Superior temporal gyrus (tissue), 1 donor: Measurements from ENCODE around the gene TMEM182.

ENCODE experiments used
- DNase-seq: peaks from one replicate; pipeline ENCODE4 v3.0.0-alpha.2; 2016; ENCODE audit errors: extremely low spot score

TMEM182 gene, protein sequence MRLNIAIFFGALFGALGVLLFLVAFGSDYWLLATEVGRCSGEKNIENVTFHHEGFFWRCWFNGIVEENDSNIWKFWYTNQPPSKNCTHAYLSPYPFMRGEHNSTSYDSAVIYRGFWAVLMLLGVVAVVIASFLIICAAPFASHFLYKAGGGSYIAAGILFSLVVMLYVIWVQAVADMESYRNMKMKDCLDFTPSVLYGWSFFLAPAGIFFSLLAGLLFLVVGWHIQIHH

GRCh38 chr2:102761763-102762162 is at the start of gene TMEM182:
TMEM182 (plus strand) TSS chr2:102762031; CDS start chr2:102762218, 187 bp downstream.
- no peak for DNase-seq

- no peak for DNase-seq
Measured at GRCh38 chr2:102717308-102718018, 44.4 kb upstream of the TMEM182 start.

DNA sequence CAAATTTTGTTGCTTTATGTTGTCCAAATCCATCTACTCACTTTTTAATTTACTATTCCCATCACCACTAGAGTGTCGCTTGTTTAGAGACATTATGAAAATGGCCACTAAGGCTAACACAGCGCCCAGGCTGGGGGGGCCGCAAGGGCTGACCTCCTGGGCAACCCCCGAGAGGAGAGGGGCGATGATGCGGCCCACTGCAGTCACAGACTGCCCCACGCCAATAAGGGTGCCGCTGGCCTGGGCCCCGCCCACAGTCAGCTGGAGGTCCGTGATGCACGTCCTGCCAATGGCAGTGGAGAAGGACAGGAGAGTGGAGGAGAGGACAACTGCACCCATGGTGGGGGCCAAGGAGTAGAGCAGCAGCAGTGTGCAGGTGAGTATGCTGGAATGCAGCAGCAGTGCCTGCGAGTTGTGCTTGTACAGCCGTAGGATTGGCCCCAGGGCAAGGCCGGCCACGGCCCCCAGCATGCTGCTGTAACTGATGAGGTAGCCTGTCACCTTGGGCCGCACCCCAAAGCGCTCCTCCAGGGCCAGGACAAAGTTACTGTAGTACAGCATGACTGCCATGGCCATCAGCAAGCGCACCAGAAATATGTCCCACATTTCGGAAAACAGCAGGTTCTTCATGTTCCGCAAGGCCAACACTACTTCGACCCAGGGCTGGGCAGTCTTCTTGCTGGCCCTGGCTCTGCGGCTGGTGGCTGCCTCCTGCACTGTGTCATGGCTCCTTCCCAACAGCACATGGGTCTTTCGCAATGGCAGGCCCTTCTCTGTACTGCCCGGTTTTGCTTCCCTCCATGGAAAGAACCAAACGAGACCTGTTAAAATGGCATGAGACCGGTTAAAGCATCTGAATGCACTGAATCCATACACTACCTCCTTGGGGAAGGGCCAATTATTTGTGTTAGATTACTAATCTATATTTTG is 43.2 kb upstream of the TMEM182 start:
- DNase-seq, result no peak

GRCh38 chr2:102724016-102724490 is 37.8 kb upstream of the TMEM182 start:
- DNase-seq, result no peak

DNA sequence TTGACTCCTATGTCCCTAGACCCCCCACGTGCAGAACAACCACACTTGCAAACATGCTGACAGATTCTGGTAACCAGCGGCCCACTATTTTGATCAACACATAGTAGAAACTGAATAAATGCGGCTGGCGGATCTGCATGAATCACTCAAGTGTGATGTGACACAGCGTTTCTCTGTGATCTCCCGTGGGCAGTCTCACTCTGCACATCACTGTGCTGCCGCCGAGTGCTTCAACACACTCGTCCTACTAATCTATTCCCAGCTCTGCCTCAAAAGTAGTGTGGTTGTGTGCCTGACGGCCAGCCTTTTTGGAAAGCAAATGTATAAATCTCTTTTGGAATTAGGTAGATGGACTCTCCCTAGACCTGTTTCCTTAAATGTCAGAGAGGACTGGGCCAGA is 37.3 kb upstream of the TMEM182 start:
- peak; percentile 27 for DNase-seq

DNA sequence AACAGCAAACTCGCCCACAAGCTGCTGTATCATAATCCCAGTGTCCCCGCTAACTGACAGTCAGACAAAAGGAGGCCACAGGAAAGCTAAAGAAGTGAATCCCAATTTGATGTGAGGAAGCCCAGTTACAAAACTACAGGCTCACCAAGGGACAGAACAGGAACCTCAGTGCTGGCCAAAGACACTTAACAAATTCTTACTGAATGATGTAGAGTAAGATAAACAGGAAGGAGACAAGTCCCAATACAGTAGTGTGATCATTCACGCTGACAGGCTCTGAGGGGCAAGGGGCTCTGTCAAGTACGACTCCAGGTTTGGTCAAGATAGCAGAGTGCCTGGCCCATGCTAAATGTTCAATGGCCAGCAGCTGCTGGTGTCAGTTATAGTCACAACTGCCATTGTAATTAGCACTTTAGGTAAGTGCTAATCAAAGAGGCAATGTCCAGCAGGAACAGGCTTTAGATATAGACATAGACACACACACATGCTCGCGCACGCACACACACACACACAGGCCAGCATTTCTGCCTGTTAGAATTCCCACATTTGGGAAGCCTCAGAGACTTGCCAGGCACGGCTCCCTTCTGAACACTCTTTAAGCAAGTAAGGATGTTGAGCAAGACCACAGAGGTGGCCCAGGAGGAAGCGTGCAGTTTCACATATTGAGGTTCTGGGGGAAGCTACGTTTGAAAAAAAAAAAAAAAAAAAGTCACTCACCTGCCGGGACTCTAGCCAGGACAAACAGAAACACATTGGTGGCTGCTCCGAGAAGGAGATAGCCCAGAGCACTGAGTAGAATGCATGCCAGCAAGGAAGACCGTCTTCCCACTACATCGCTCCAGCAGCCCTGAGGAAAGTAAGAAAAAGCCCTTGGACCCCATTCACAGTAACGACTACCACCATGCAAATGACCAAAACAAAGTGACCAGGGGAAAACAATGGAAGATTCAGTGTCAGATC is 35.4 kb upstream of the TMEM182 start:
- no peak for DNase-seq

DNA sequence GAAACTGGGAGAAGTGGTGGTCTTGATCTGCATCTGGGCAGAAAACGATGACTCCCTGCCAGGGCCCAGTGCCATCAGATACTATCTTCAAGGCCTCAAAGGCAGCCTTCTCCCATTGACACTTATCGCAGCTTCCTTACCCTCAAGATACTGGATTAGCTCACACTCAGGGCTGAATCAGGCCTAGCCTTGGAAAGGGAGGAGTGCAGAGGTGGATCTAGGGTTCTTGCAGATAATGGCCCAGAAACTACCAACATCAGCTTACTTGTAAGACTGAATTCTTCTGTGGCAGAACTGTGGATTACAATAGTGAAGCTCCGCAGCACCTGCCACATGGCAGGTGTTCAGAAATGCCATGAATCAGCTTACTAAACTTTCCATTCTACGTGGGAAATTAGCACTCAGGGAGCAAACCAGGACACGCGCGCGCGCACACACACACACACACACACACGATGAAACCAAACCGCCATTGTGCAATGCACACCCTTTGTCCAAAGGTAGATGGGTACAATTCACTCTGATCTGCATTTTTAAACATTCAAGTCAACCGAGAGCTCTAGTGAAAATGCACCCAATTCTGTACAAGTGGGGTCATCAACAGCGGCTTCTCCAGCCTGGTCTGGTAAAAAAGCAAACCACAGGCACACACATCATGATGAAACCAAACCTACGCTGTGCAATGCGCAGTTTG is 26.3 kb upstream of the TMEM182 start:
- no peak for DNase-seq

DNA sequence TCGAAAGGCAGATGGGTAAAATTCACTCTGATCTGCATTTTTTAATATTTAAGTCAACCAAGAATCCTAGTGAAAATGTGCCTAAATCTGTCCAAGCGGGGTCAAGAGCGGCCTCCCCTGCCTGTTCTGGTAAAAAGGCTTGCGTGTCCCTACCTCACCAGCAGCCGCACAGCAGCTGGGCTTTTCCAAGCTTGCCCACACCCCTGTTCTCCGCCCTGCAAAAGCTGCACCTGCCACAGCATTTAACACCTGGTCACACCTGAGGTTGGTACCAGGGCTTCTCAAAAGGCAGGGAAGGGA is 25.8 kb upstream of the TMEM182 start:
- DNase-seq, result no peak

DNA sequence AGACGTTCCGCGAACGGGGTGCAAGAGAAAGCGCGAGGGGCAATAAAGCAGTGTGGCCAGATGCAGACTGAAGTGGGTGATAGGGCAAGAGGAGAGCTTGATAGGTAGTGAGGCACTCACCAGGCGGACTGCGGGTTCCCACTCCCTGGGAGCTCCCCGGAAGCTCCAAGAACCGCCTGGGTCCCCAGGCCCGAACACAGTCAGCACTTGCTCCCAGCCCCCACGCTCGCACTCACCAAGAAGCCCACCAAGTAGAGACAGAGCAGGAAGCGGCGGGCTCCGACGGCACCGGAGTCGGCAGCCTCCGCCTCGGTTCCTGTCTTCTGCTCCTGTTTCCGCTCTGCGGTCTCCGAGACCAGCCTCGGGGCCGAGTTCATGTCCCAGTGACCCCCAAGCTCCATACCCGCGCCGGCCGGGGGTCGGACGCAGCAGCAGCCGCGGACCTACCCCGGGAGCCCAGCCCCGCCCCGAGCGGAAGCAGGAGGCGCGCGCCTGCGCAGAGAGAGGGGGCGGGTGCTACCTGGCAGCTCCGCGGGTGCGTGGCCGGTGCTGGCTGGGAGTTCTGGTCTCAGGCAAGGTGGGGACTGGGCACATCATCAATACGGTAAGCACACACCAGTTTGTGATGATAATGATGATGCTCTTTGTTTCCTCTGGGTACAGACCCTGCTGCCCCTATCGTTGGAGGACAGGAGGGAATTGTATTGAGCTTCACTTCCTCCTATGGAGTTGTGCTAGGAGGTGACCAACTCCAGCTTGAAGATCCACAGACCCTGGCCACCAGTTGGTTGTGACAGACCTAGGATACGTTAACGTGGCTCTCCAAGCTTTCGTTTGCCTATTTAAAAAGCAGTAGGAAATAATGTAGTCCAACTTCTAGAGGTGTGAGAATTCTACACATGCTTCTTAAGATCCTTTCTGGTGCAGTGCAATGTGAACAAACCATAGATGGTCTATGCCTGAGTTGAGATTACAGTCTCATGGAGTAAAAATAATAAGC is 25.1 kb upstream of the TMEM182 start:
- peak; percentile 63 for DNase-seq

- no peak for DNase-seq
Measured at GRCh38 chr2:102737431-102737830, 24.4 kb upstream of the TMEM182 start.

DNA sequence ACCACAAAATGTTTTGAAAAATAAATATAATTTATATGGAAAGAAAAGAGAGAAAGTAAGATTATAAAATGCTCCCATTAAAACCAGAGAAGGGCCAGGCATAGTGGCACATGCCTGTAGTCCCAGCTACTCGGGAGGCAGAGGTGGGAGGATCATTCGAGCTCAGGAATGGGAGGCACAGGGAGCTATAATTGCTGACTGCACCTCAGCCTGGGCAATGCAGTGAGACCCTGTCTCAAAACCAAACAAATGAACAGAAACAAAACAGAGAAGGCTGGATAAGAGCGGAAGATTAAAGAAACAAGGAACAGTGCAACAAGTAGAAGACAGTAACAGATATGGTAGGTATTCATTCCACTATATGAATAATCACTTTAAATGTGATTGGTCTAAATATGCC is 18.6 kb upstream of the TMEM182 start:
- no peak for DNase-seq

DNA sequence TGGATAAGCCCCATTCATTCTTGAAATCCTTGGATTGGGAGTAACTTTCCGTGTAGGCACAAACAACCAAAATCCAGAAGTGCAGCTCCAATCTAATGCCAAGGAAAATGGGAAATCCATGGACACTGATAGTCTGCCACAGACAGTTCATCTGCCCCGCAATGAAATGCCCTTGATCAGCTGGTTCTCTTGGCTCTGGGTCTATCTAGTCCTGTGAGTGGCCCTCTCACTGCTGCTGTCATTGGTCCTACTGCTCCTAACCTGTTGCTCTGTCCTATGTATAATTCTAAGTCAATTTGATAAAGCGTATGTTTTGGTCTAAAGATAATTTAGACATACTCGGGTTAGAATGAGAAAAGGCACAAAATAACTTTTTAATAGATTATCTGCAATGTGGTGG is 13.7 kb upstream of the TMEM182 start:
- no peak for DNase-seq

DNA sequence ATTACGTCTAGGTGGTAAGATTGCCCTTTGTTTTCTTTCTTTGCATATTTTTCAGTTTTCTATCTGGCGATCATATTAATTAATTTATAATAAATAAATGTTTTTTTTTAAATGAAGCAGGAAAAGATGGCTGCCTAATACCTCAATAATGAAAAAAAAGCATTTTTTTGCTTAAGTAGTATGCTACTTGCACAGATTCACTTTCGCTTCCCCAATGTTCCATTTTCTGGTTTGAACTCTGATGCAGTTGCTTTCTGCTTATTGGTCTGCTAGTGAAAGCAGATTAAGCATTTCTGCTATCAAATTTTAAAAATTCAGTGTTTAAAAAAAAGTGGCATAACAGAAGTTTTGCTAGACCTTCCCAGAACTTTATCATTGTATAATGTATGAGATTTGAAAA is 11.9 kb upstream of the TMEM182 start:
- DNase-seq, result no peak

DNA sequence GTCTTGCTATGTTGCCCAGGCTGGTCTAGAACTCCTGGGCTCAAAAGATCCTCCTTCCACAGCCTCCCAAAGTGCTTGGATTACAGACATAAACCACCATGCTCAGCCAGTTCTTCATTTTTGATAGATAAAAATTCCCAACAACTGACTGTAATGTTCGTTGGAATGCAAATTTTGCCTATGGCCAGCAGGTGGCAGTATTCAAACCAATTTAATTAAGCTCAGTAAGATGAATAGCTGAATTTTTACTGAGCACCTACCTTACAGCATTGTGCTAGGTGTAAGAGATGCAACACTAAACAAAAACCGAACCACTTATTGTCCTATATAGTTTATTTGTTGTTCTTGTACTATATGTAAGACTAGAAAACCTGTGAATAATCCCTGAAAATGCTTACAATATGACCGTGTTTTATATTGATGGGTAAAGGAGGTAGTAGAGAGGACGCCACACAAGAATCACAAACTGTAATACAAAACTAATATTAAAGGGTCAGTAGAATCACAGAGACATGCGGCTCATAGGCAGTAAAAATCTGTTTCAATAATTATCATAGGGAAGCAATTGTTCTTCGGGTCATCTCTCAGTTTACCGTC is 8.2 kb upstream of the TMEM182 start:
- DNase-seq, result peak; percentile 87

DNA sequence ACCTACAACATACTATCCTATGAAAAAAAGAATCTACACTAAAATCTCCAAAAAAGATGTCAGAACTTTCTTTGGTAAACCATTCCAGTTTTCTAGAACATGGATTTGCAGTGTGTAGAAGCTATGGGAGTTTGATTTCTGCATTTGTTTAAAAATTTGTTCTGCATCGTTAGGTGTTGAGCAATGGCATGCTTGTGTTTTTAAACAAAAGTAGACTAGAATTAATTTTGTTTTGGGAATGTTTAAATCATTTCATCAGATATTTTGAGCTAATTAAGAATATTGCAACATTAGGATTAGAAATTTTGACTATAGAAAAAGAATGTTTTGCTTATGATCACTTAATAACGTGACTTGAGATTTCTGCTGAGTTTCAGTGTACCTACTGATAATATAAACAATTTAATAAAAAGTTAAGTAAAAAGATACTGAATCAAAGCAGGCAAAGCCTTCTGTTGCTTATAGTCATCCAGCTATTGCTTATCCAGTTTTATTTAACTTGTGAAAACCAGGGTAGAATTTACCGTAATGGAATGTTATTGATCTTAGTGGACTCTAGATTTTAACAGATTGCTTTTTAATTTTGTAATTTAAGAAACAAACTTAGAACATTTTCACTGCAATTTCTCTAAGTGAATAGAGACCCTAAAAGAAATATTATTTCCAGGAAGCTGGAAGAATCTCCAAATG is 7.2 kb upstream of the TMEM182 start:
- DNase-seq, result no peak

DNA sequence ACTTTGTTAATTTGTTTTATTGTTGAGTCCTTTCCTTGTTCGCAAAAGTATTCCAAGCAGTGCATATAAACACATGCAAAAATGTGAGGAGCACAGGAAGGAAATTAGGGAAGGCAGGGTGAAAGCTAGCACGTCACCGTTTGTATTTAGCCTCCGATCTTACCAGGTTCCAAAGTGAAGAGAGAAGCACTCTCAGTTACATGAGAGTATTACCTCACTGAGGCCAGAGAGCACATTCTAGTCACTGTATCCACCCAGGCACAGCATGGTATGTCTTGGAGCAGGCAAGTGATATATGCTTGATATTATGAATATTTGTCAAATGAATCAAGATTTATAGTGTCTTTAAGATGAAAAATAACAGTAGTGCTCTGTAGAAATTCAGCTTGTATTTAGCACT is 6.5 kb upstream of the TMEM182 start:
- DNase-seq, result no peak

GRCh38 chr2:102758439-102758838 is 3.4 kb upstream of the TMEM182 start:
- DNase-seq, result no peak

GRCh38 chr2:102764083-102764482 is 2.3 kb downstream of the TMEM182 start:
- no peak for DNase-seq

- no peak for DNase-seq
Measured at GRCh38 chr2:102765061-102765460, 3.2 kb downstream of the TMEM182 start.
